ENCODE data around the gene ZNF816. TPM values are rescaled to one million over a fixed set of nuclear protein-coding genes. Genes with fewer than 3 reads are reported as not detected.
"Not testable (repeated sequence)": the region's sequence is repeated elsewhere in the genome, so short reads cannot be mapped to it uniquely, and the experiment has no call there.

Gene ZNF816
- polyA plus RNA-seq (2014; cell fraction: cytosol; rRNA removed) = 2.7 and 5.3 TPM in 2 replicates
- polyA plus RNA-seq (2014; cell fraction: nucleus; rRNA removed) = 1.7 and 3.9 TPM in 2 replicates

- DNase-seq (ENCODE audit: low spot score) = peak; percentile 86
These were observed at the start of gene ZNF816 for GRCh38 chr19:52962394-52963246. ZNF816 (minus strand) TSS chr19:52962881; CDS start chr19:52956089, 6,792 bp downstream.

GRCh38 chr19:53012006-53012405, 49.3 kb upstream of the ZNF816 start:
- no peak for DNase-seq (ENCODE audit: low spot score)

- DNase-seq (ENCODE audit: low spot score) = no peak
These were observed 47.8 kb upstream of the ZNF816 start for GRCh38 chr19:53010494-53010893.

GRCh38 chr19:53008061-53008778, 45.5 kb upstream of the ZNF816 start:
- DNase-seq (ENCODE audit: low spot score) = no peak

GRCh38 chr19:53007606-53008005, 44.9 kb upstream of the ZNF816 start:
- peak; percentile 31 for DNase-seq (ENCODE audit: low spot score)

- DNase-seq (ENCODE audit: low spot score) = peak; percentile 5
These were observed 44.5 kb upstream of the ZNF816 start for GRCh38 chr19:53007200-53007599.

- no peak for DNase-seq (ENCODE audit: low spot score)
These were observed 41.6 kb upstream of the ZNF816 start for GRCh38 chr19:53004242-53004641.

GRCh38 chr19:53002479-53002878, 39.8 kb upstream of the ZNF816 start:
- no peak for DNase-seq (ENCODE audit: low spot score)

- DNase-seq (ENCODE audit: low spot score) = no peak
These were observed 35.3 kb upstream of the ZNF816 start for GRCh38 chr19:52997975-52998374.

- no peak for DNase-seq (ENCODE audit: low spot score)
These were observed 33.0 kb upstream of the ZNF816 start for GRCh38 chr19:52995711-52996110.

- peak; percentile 54 for DNase-seq (ENCODE audit: low spot score)
These were observed 30.9 kb upstream of the ZNF816 start for GRCh38 chr19:52993342-52994178.

GRCh38 chr19:52992109-52993004, 29.7 kb upstream of the ZNF816 start:
- no peak for DNase-seq (ENCODE audit: low spot score)

- no peak for DNase-seq (ENCODE audit: low spot score)
These were observed 28.8 kb upstream of the ZNF816 start for GRCh38 chr19:52991484-52991883.

GRCh38 chr19:52990759-52991418, 28.2 kb upstream of the ZNF816 start:
- DNase-seq (ENCODE audit: low spot score) = no peak

- DNase-seq (ENCODE audit: low spot score) = no peak
These were observed 25.8 kb upstream of the ZNF816 start for GRCh38 chr19:52988506-52988905.

- DNase-seq (ENCODE audit: low spot score) = no peak
These were observed 24.5 kb upstream of the ZNF816 start for GRCh38 chr19:52987221-52987620.

GRCh38 chr19:52983167-52983566, 20.5 kb upstream of the ZNF816 start:
- not testable (repeated sequence) for DNase-seq (ENCODE audit: low spot score)

- DNase-seq (ENCODE audit: low spot score) = no peak
These were observed 18.6 kb upstream of the ZNF816 start for GRCh38 chr19:52981329-52981728.

GRCh38 chr19:52967772-52968171, 5.1 kb upstream of the ZNF816 start:
- DNase-seq (ENCODE audit: low spot score) = no peak

GRCh38 chr19:52963247-52963618, 552 bp upstream of the ZNF816 start:
- peak; percentile 32 for DNase-seq (ENCODE audit: low spot score)
